Fibroblast of lung (primary cell): ENCODE results near the gene NR3C2. TPM values are rescaled to one million over a fixed set of nuclear protein-coding genes. Genes with fewer than 3 reads are reported as not detected.

ENCODE experiments used
- DNase-seq, 2 donors: peaks; one replicate each; pipeline versions ENCODE4 v3.0.0 to v3.0.0-alpha.2; 2010; ENCODE audit warnings: low read depth in 2 of 2
- H2AFZ ChIP-seq: 2 replicates; pipeline ENCODE4 v1.5.1; 2012; ENCODE audit warnings: low read length, control low read depth, inconsistent platforms
- H3K27ac ChIP-seq: 2 replicates; pipeline ENCODE4 v1.5.1; 2011; ENCODE audit warnings: low read length, control low read depth; ENCODE audit not compliant: insufficient read depth
- H3K27me3 ChIP-seq: 2 replicates; pipeline ENCODE4 v1.5.1; 2011; ENCODE audit warnings: mild to moderate bottlenecking, low read length; ENCODE audit not compliant: control insufficient read depth, insufficient read depth
- H3K36me3 ChIP-seq: 2 replicates; pipeline ENCODE4 v1.5.1; 2011; ENCODE audit warnings: low read length; ENCODE audit not compliant: control insufficient read depth, insufficient read depth
- H3K4me1 ChIP-seq: 2 replicates; pipeline ENCODE4 v1.5.1; 2011; ENCODE audit warnings: low read length; ENCODE audit not compliant: control insufficient read depth, insufficient read depth; ENCODE audit errors: extremely low read depth
- H3K4me2 ChIP-seq: 2 replicates; pipeline ENCODE4 v1.5.1; 2011; ENCODE audit warnings: low read length, control low read depth; ENCODE audit not compliant: insufficient read depth; ENCODE audit errors: extremely low read depth
- H3K4me3 ChIP-seq, 4 experiments: fragments of 200-600 bp in 1 of 4; sonication (generic) in 1 of 4; replicated peaks in 1 of 4; 2 replicates each; pipeline ENCODE4 v1.5.1; 2011 to 2016; ENCODE audit warnings: low read length in 4 of 4, low read depth in 3 of 4, mild to moderate bottlenecking in 3 of 4, control low read depth in 2 of 4, inconsistent platforms in 1 of 4, mixed read lengths in 1 of 4; ENCODE audit not compliant: insufficient read depth in 1 of 4; ENCODE audit errors: control extremely low read depth in 1 of 4
- H3K79me2 ChIP-seq: 2 replicates; pipeline ENCODE4 v1.5.1; 2012; ENCODE audit warnings: mild to moderate bottlenecking, low read length, inconsistent platforms; ENCODE audit not compliant: control insufficient read depth, insufficient read depth
- H3K9ac ChIP-seq: 2 replicates; pipeline ENCODE4 v1.5.1; 2011; ENCODE audit warnings: mild to moderate bottlenecking, low read length, control low read depth; ENCODE audit not compliant: insufficient read depth
- H3K9me3 ChIP-seq: 2 replicates; pipeline ENCODE4 v1.5.1; 2012; ENCODE audit warnings: low read depth, low read length; ENCODE audit not compliant: control insufficient read depth, insufficient read depth
- H4K20me1 ChIP-seq: 2 replicates; pipeline ENCODE4 v1.5.1; 2011; ENCODE audit warnings: low read length; ENCODE audit not compliant: control insufficient read depth, insufficient read depth; ENCODE audit errors: extremely low read depth
- CTCF ChIP-seq, 2 donors: IDR thresholded peaks in 1 of 2; conservative IDR thresholded peaks in 1 of 2; 1 replicate in 1 of 2; 2 replicates in 1 of 2; pipeline ENCODE4 v1.5.1; 2011 to 2012; ENCODE audit warnings: low read length in 2 of 2, control low read depth in 1 of 2, inconsistent platforms in 1 of 2, low read depth in 1 of 2, mild to moderate bottlenecking in 1 of 2
- EZH2 ChIP-seq: IDR thresholded peaks from 2 replicates; pipeline ENCODE4 v1.5.1; 2012; ENCODE audit warnings: low read length, control low read depth, mild to moderate bottlenecking; ENCODE audit errors: missing control alignments
- polyA plus RNA-seq, 2 donors: library from polyadenylated mRNA; depleted of rRNA in 1 of 2; stranded (reverse) in 1 of 2; unstranded in 1 of 2; fragments of >200 nt; gene quantifications; 2 replicates each; pipeline ENCODE4 v1.2.1, GENCODE V29; 2011 to 2012; ENCODE audit warnings: missing spikeins in 1 of 2
- total RNA-seq: library from RNA; depleted of rRNA; stranded (reverse); fragments of >200 nt; gene quantifications from 2 replicates; pipeline ENCODE4 v1.2.1, GENCODE V29; 2014

Gene NR3C2
- total and polyA plus RNA-seq, 2 donors (not counting 1 experiment from before 2014, with no cell fraction given): 1.9 to 7.4 TPM

- DNase-seq: no peak
- Histone ChIP-seq H3K4me3 (no peak overlapping the region), H3K27ac (no peak overlapping the region), H3K27me3 (no peaks in the 10 kb centered on the region), H4K20me1 (no peaks in the 10 kb centered on the region), H3K79me2 (no peaks in the 10 kb centered on the region), H3K36me3 (no peaks in the 10 kb centered on the region), H3K4me1 (no peaks in the 10 kb centered on the region), H3K4me2 (no peak overlapping the region), H3K9ac (no peak overlapping the region), H2AFZ (no peak overlapping the region), H3K9me3 (no peaks in the 10 kb centered on the region)
- TF ChIP-seq EZH2: no peak
- TF ChIP-seq CTCF (conservative IDR thresholded peaks at IDR 0.05 in 1 of 2, IDR thresholded peaks at IDR 0.05 in 1 of 2; ENCODE audit: low read depth in 1 of 2, low read length in 2 of 2): no peak
Measured at GRCh38 chr4:148295642-148296041, 146.6 kb downstream of the NR3C2 start.

- Histone ChIP-seq H3K4me1 (no peaks in the 10 kb centered on the region), H3K27me3 (no peaks in the 10 kb centered on the region), H3K36me3 (no peaks in the 10 kb centered on the region), H3K9me3 (no peaks in the 10 kb centered on the region), H3K4me2 (no peak overlapping the region), H4K20me1 (no peaks in the 10 kb centered on the region), H3K27ac (no peak overlapping the region), H2AFZ (no peak overlapping the region), H3K9ac (no peak overlapping the region), H3K79me2 (no peaks in the 10 kb centered on the region), H3K4me3 (no peak overlapping the region)
- DNase-seq: no peak
- TF ChIP-seq CTCF (conservative IDR thresholded peaks at IDR 0.05 in 1 of 2, IDR thresholded peaks at IDR 0.05 in 1 of 2; ENCODE audit: low read depth in 1 of 2, low read length in 2 of 2) (no peak), EZH2 (no peak)
Measured at GRCh38 chr4:148293571-148293970, 148.6 kb downstream of the NR3C2 start.

- Histone ChIP-seq H3K27ac (no peak overlapping the region), H3K36me3 (no peaks in the 10 kb centered on the region), H3K4me2 (no peak overlapping the region), H3K9ac (no peak overlapping the region), H3K4me1 (no peaks in the 10 kb centered on the region), H3K9me3 (no peaks in the 10 kb centered on the region), H3K4me3 (no peak overlapping the region), H2AFZ (no peak overlapping the region), H4K20me1 (no peaks in the 10 kb centered on the region), H3K27me3 (no peaks in the 10 kb centered on the region), H3K79me2 (no peaks in the 10 kb centered on the region)
- no peak for DNase-seq
- TF ChIP-seq CTCF (conservative IDR thresholded peaks at IDR 0.05 in 1 of 2, IDR thresholded peaks at IDR 0.05 in 1 of 2; ENCODE audit: low read depth in 1 of 2, low read length in 2 of 2) (no peak), EZH2 (no peak)
Measured at GRCh38 chr4:148292686-148293085, 149.5 kb downstream of the NR3C2 start.
